Suprapubic skin (tissue), 4 donors: ENCODE measurements around the gene CTNNA1. TPM values are rescaled to one million over a fixed set of nuclear protein-coding genes. Genes with fewer than 3 reads are reported as not detected.

ENCODE experiments used
- DNase-seq, 2 donors: peaks; one replicate each; pipeline ENCODE4 v3.0.0-alpha.2; 2019; ENCODE audit warnings: low spot score in 2 of 2
- H3K27ac ChIP-seq: fragments of 200-600 bp; sonication (generic); one replicate; pipeline ENCODE4 v1.5.1; 2019
- H3K27me3 ChIP-seq: fragments of 200-600 bp; sonication (generic); one replicate; pipeline ENCODE4 v1.5.1; 2019
- H3K36me3 ChIP-seq: fragments of 200-600 bp; sonication (generic); one replicate; pipeline ENCODE4 v1.5.1; 2019
- H3K4me1 ChIP-seq: fragments of 200-600 bp; sonication (generic); one replicate; pipeline ENCODE4 v1.5.1; 2019
- H3K4me3 ChIP-seq: fragments of 200-600 bp; sonication (generic); one replicate; pipeline ENCODE4 v1.5.1; 2019; ENCODE audit warnings: mild to moderate bottlenecking
- H3K9me3 ChIP-seq: fragments of 200-600 bp; sonication (generic); one replicate; pipeline ENCODE4 v1.5.1; 2019
- CTCF ChIP-seq, 2 donors: fragments of 200-600 bp in 1 of 2; fragments of 450-650 bp in 1 of 2; sonication (generic) in 1 of 2; IDR thresholded peaks; one replicate each; pipeline ENCODE4 v1.5.1; 2016 to 2019; ENCODE audit warnings: antibody characterized with exemption in 2 of 2, mild to moderate bottlenecking in 1 of 2, moderate library complexity in 1 of 2
- EP300 ChIP-seq: sonication (generic); formaldehyde crosslinking; IDR thresholded peaks from one replicate; pipeline ENCODE4 v1.6.1; 2017; ENCODE audit warnings: antibody characterized with exemption
- POLR2A ChIP-seq, 2 donors: fragments of 450-650 bp; IDR thresholded peaks; one replicate each; pipeline ENCODE4 v1.6.1; 2017; ENCODE audit warnings: antibody characterized with exemption in 2 of 2, mild to moderate bottlenecking in 2 of 2, moderate library complexity in 2 of 2
- POLR2AphosphoS5 ChIP-seq, 3 donors: sonication (generic); formaldehyde crosslinking; IDR thresholded peaks; one replicate each; pipeline ENCODE4 v1.6.1; 2017; ENCODE audit warnings: antibody characterized with exemption in 3 of 3
- WGBS: methylation state at CpG from one replicate; pipeline ENCODE4 v1.1.5; 2018; 5-methylcytosine and 5-hydroxymethylcytosine counted together
- total RNA-seq, 4 donors: library from RNA; depleted of rRNA; stranded (reverse); fragments of >200 nt; gene quantifications; one replicate each; pipeline ENCODE4 v1.1.0, GENCODE V29; 2016

The CTNNA1 gene
- total RNA-seq, 4 donors from 2014 or later, result 260 to 332 (median 279) TPM

GRCh38 chr5:138708791-138709190 is 44.4 kb upstream of the CTNNA1 start:
- TF ChIP-seq EP300 (no peak), POLR2AphosphoS5 (IDR thresholded peaks at IDR 0.05) (no peak), CTCF (IDR thresholded peaks at IDR 0.05) (no peak), POLR2A (IDR thresholded peaks at IDR 0.05) (no peak)
- WGBS, result 85% methylated on average over 6 of the region's 6 CpGs
- H3K4me1 ChIP-seq, result no peaks in the 10 kb centered on the region

GRCh38 chr5:138709202-138709601 is 44.0 kb upstream of the CTNNA1 start:
- no peaks in the 10 kb centered on the region for H3K9me3 ChIP-seq
- H3K4me1 ChIP-seq, result no peaks in the 10 kb centered on the region
- H3K27me3 ChIP-seq, result no peaks in the 10 kb centered on the region
- DNase-seq, result no peak
- no peak overlapping the region for H3K27ac ChIP-seq
- H3K4me3 ChIP-seq, result no peak overlapping the region
- no peak for TF ChIP-seq EP300
- no peak for TF ChIP-seq POLR2AphosphoS5 (IDR thresholded peaks at IDR 0.05)
- TF ChIP-seq CTCF (IDR thresholded peaks at IDR 0.05), result no peak
- no peak for TF ChIP-seq POLR2A (IDR thresholded peaks at IDR 0.05)
- no peaks in the 10 kb centered on the region for H3K36me3 ChIP-seq
- 84% methylated on average over 9 of the region's 9 CpGs for WGBS

More at GRCh38 chr5:138708791-138709190, 44.4 kb upstream of the CTNNA1 start:
- Histone ChIP-seq H3K36me3 (no peaks in the 10 kb centered on the region), H3K27me3 (no peaks in the 10 kb centered on the region), H3K9me3 (no peaks in the 10 kb centered on the region), H3K4me3 (no peak overlapping the region), H3K27ac (no peak overlapping the region)
- DNase-seq, result no peak

- H3K4me1 ChIP-seq, result no peaks in the 10 kb centered on the region
- no peak overlapping the region for H3K27ac ChIP-seq
- no peak for DNase-seq
- H3K27me3 ChIP-seq, result no peaks in the 10 kb centered on the region
- TF ChIP-seq CTCF (IDR thresholded peaks at IDR 0.05), result no peak
- no peak for TF ChIP-seq EP300
- no peak for TF ChIP-seq POLR2AphosphoS5 (IDR thresholded peaks at IDR 0.05)
- TF ChIP-seq POLR2A (IDR thresholded peaks at IDR 0.05), result no peak
- H3K36me3 ChIP-seq, result no peaks in the 10 kb centered on the region
- 82% methylated on average over 6 of the region's 6 CpGs for WGBS
- H3K9me3 ChIP-seq, result no peaks in the 10 kb centered on the region
- H3K4me3 ChIP-seq, result no peak overlapping the region
Observed at GRCh38 chr5:138711087-138711486, 42.1 kb upstream of the CTNNA1 start.

- H3K36me3 ChIP-seq, result no peaks in the 10 kb centered on the region
- H3K4me1 ChIP-seq, result no peaks in the 10 kb centered on the region
- 67% methylated on average over 3 of the region's 3 CpGs for WGBS
- H3K27ac ChIP-seq, result no peak overlapping the region
- no peaks in the 10 kb centered on the region for H3K9me3 ChIP-seq
- TF ChIP-seq POLR2A (IDR thresholded peaks at IDR 0.05), result no peak
- no peak for TF ChIP-seq CTCF (IDR thresholded peaks at IDR 0.05)
- TF ChIP-seq POLR2AphosphoS5 (IDR thresholded peaks at IDR 0.05), result no peak
- no peak for TF ChIP-seq EP300
- H3K27me3 ChIP-seq, result no peaks in the 10 kb centered on the region
- H3K4me3 ChIP-seq, result no peak overlapping the region
- no peak for DNase-seq
Observed at GRCh38 chr5:138711811-138712210, 41.4 kb upstream of the CTNNA1 start.

- WGBS, result 91% methylated on average over 8 of the region's 8 CpGs
- no peaks in the 10 kb centered on the region for H3K9me3 ChIP-seq
- TF ChIP-seq POLR2AphosphoS5 (IDR thresholded peaks at IDR 0.05) (no peak), POLR2A (IDR thresholded peaks at IDR 0.05) (no peak), CTCF (IDR thresholded peaks at IDR 0.05) (no peak), EP300 (no peak)
Observed at GRCh38 chr5:138712324-138712723, 40.9 kb upstream of the CTNNA1 start.

More at GRCh38 chr5:138712324-138712723, 40.9 kb upstream of the CTNNA1 start:
- H3K27me3 ChIP-seq, result no peaks in the 10 kb centered on the region
- DNase-seq, result no peak
- H3K4me1 ChIP-seq, result no peaks in the 10 kb centered on the region
- no peak overlapping the region for H3K4me3 ChIP-seq
- no peak overlapping the region for H3K27ac ChIP-seq
- H3K36me3 ChIP-seq, result no peaks in the 10 kb centered on the region
